Uterus (tissue), 2 donors: ENCODE results near the gene ACAD11.
"Not testable (repeated sequence)": the region's sequence is repeated elsewhere in the genome, so short reads cannot be mapped to it uniquely, and the experiment has no call there.

Experiments used
- CTCF ChIP-seq, 4 experiments: fragments of 200-600 bp in 2 of 4; fragments of 450-650 bp in 2 of 4; sonication (generic) in 2 of 4; IDR thresholded peaks; one replicate each; pipeline ENCODE4 v1.5.1; 2016 to 2019; ENCODE audit warnings: antibody characterized with exemption in 4 of 4, mild to moderate bottlenecking in 2 of 4, moderate library complexity in 1 of 4
- POLR2A ChIP-seq, 2 donors: fragments of 450-650 bp; IDR thresholded peaks; one replicate each; pipeline ENCODE4 v1.6.1; 2016; ENCODE audit warnings: antibody characterized with exemption in 2 of 2, mild to moderate bottlenecking in 1 of 2, moderate library complexity in 1 of 2

DNA sequence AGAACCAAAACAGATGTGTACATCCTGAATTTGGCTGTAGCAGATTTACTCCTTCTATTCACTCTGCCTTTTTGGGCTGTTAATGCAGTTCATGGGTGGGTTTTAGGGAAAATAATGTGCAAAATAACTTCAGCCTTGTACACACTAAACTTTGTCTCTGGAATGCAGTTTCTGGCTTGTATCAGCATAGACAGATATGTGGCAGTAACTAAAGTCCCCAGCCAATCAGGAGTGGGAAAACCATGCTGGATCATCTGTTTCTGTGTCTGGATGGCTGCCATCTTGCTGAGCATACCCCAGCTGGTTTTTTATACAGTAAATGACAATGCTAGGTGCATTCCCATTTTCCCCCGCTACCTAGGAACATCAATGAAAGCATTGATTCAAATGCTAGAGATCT lies 59.0 kb downstream of the ACAD11 start:
- TF ChIP-seq CTCF, POLR2A (IDR thresholded peaks at IDR 0.05): not testable (repeated sequence)
